Activated T-helper 1 cell treated with Interleukin-2 at 50 U/mL for 16 hours (primary cell): ENCODE measurements around the gene TFDP1.
"Not testable (repeated sequence)": the region's sequence is repeated elsewhere in the genome, so short reads cannot be mapped to it uniquely, and the experiment has no call there.

Source experiments
- DNase-seq: peaks from one replicate; pipeline ENCODE4 v3.0.0-alpha.2; 2020; ENCODE audit warnings: low read depth

Gene TFDP1

DNA sequence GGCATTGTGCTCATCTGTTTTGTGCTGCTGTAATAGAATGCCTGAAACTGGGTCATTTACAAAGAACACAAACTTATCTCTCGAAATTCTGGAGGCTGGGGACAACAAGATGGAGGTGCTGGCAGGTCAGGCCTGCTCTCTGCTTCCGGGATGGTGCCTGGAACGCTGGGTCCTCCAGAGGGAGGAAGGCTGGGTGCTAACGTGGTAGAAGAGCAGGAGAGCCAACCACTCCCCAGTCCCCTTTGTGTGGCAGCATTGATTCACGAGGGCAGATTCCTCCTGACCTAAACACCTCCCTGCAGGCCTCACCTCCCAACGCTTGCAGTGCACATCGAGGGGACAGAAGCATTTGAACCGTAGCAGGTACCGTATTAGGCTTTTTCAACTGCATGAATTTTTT, 34.1 kb upstream of the TFDP1 start:
- no peak for DNase-seq

- no peak for DNase-seq
Measured at GRCh38 chr13:113551081-113552000, 33.2 kb upstream of the TFDP1 start.

DNA sequence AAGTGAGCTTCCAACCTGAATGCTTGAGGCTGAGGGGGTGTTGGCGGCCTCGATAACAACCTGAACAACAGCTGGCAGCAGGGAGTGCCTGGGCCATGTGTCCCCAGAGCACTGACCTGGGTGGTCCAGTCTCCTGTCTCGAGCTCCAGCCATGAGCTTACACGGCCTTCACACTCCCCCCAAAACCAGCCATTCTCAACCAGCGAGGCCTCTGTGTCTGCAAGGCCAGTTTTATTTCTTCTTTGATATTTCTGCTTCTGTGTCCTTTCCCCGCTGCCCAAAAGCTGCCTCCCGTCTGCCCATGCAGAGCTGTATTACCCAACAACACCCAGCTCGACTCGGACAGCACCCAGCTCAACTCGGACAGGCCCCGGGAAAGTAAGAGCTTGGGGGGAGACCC, 32.5 kb upstream of the TFDP1 start:
- no peak for DNase-seq

GRCh38 chr13:113552786-113553434, 31.6 kb upstream of the TFDP1 start:
- no peak for DNase-seq

- DNase-seq: no peak
Measured at GRCh38 chr13:113553511-113554332, 30.8 kb upstream of the TFDP1 start.

DNA sequence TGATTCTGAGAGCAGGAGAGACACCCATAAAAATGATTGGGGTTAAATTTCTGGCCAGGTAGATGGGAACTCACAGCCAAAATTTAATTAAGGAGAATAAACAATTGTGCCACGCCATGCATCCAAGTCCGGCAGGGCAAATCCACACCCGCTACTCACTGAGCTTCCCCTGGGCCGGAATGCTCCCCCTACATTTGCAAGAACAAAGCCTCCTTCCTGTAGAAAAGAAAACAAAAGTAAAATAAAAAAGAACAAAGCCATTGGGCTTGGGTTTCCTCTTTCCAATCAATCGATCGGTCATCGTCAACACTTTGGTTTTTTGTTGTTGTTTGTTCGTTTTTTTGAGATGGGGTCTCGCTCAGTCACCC, 30.2 kb upstream of the TFDP1 start:
- no peak for DNase-seq

DNA sequence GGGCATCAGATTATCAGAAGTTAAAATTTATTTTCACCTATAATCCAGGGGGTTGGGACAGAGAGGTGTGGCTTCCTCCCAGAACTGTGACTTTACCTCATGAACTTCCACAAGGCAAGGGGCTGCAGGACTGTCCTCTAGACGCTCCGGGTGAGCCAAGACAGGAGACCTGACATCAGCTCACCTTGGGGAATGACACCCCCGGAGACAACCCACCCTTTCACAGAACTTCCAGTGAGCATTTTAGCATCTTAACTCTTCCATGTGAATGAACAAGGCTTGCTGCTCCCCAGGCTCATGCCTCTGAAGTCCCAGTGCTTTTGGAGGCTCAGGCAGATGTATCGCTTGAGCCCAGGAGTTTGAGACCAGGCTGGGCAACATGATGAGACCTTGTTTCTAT, 29.4 kb upstream of the TFDP1 start:
- DNase-seq: no peak

GRCh38 chr13:113557013-113557412, 27.5 kb upstream of the TFDP1 start:
- no peak for DNase-seq

DNA sequence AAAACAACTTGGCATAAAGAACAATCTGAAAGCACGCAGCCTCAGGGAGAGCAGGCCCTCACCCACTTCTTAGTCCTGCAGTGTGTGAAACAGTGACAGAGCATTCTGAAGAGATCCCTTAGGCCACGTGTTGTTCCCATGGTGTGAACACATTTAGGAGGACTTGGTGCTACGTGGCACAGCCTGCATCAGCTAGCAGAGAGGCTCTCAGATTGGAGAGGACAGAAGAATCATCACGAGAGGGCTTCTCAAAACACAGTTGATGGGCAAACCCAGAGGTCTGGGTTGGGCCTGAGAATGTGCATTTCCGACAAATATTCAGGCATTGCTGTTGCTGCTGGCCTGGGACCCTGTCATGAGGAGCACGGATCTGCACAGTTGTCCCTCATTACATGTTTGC, 26.1 kb upstream of the TFDP1 start:
- no peak for DNase-seq

GRCh38 chr13:113559061-113559460, 25.5 kb upstream of the TFDP1 start:
- DNase-seq: no peak

DNA sequence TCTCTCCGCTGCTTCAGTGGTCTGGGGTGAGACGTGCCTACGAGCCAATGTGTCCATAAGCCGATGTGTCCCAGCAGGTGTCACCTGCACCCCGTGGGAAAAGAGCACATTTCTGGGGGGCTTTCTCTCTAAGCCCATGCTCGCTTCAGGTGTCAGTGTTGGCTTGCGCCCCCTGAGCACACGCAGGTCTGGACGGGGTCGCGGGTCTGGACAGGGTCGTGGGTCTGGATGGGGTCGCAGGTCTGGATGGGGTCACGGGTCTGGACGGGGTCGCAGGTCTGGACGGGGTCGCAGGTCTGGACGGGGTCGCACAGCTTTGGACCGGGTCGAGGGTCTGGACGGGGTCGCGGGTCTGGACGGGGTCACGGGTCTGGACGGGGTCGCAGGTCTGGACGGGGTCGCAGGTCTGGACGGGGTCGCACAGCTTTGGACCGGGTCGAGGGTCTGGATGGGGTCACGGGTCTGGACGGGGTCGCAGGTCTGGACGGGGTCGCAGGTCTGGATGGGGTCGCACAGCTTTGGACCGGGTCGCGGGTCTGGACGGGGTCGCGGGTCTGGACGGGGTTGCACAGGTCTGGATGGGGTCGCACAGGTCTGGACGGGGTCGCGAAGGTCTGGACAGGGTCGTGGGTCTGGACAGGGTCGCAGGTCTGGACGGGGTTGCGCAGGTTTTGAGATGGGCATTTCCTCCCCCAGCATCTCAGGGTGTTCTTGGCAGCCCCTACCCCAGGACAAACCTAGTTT, 24.5 kb upstream of the TFDP1 start:
- DNase-seq: no peak

- no peak for DNase-seq
Measured at GRCh38 chr13:113560645-113561416, 23.7 kb upstream of the TFDP1 start.

DNA sequence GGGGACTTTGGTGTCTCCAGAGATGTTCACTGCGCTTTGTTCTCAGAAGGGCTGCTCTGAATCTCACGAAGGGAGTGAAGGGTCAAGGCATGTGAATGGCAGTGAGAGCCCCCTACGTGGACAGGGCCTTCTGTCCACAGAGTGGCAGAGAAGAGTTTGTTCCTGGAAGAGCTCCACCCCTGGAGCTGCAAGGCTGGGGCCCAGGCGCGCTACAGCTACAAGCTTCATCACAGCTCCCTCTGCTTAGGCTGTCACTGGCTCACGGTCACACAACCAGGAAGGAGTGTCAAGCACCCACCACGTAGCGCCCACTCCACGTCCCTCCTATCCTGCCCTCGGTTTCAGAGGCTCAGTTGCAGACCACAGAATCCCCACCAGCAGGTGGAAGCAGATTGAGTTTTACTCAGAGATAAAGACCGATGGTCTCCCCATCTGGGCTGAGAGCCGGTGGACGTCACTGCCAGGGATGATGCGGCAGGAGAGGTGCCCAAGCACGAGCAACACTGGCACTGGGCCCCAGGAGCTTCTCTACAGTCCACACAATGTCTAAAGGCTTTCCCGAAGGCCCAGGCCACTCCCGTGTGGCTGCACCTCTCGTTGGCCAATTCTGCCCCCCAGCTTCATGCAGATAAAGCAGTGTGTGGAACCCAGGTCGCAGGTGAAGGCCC, 23.0 kb upstream of the TFDP1 start:
- no peak for DNase-seq

DNA sequence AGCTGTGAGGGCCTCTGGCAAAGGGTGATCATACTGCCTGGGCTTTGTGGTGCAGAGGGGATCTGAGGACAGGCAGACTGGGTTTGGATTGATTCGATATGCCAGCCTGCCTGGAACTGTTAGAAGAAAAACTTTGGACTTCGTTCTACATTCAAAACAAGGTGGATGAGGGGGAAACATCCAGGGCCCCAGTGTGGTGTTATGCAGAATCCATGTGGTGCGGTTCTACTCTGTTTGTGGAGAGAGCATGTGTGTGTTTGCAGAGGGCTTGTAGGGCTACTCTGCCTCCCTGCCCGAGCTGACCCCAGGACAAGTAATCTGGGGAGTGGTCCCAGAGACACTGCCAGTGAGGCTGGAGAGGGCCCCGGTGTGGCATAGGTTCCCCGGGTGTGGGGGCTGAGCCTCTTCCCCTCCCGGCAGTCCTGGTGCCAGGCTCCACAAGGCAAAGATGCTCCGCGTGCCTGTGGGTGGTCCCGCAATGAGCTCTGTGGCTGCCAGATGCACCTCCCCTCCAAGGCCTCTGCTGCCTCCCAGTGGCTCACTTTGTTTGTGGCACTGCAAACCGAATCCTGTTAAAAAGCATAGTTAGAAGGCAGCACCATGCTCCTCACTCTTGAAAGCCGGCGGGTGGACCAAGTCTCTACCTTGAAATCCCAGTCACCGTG, 22.3 kb upstream of the TFDP1 start:
- DNase-seq: no peak

GRCh38 chr13:113562844-113563243, 21.7 kb upstream of the TFDP1 start:
- no peak for DNase-seq

DNA sequence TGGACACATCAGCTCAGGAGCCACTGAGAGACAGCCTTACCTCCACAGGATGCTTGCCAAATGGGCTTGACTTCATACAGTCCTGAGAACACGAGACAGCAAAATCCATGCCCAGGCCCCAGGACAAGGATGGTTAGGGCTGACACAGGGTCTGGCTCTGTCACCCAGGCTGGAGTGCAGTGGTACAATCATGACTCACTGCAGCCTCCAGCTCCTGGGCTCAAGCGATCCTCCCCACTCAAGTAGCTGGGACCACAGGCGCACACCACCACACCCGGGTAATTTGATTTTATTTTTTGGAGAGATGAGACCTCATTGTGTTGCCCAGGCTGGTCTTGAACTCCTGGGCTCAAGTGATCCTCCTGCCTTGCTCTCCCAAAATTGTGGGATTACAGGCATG, 21.0 kb upstream of the TFDP1 start:
- not testable (repeated sequence) for DNase-seq

- no peak for DNase-seq
Measured at GRCh38 chr13:113564331-113565023, 20.1 kb upstream of the TFDP1 start.

DNA sequence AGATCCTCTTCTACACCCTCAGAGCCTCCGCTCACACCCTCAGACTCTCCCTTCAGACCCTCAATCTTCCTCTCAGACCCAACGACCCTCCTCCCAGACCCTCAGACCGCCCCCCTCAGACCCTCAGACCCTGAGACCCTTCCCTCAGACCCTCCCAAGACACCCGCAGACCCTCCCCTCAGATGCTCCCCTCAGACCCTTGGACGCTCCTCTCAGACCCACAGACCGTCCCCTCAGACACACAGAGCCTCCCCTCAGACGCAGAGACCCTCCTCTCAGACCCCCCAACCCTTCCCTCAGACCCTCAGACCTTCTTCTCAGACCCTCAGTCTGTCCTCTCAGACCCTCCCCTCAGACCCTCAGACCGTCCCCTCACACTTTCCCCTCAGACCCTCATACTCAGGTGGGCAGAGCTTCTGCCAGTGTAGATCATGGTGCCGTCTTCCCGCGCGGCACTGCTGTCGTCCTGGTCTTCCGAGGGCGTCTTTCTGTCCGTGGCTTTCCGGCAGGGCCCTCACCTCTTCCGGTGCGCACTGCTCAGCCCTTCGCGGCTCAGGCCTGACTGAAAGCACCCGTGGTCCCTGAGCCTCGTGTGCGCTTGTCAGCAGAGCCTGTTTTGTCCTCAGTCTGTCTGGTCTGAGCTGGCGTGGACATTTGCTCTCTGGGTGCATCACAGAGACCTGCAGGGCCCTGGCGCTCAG, 18.9 kb upstream of the TFDP1 start:
- DNase-seq: no peak

GRCh38 chr13:113566227-113566561, 18.4 kb upstream of the TFDP1 start:
- DNase-seq: no peak
